ENCODE data around the gene GJA4.

DNA sequence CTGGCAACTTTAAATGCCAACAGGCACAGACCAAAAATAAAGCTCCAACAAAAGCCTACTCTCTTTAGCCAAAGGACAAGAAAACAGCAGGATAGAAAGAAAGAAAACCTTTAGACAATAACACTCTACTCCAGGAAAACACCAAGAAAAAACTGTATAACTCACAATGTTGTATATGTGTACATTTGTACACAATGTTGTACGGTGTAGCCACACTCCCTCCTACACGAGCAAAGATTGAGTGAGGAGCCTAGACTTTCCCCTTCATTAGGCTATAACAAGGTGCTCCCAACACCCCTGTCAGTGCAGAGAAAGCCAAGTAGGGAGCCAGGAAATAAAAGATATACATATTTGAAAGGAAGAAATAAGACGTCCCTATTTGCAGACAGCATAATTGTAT lies 24.0 kb downstream of the GJA4 start:
- TF ChIP-seq, protein P1, sequence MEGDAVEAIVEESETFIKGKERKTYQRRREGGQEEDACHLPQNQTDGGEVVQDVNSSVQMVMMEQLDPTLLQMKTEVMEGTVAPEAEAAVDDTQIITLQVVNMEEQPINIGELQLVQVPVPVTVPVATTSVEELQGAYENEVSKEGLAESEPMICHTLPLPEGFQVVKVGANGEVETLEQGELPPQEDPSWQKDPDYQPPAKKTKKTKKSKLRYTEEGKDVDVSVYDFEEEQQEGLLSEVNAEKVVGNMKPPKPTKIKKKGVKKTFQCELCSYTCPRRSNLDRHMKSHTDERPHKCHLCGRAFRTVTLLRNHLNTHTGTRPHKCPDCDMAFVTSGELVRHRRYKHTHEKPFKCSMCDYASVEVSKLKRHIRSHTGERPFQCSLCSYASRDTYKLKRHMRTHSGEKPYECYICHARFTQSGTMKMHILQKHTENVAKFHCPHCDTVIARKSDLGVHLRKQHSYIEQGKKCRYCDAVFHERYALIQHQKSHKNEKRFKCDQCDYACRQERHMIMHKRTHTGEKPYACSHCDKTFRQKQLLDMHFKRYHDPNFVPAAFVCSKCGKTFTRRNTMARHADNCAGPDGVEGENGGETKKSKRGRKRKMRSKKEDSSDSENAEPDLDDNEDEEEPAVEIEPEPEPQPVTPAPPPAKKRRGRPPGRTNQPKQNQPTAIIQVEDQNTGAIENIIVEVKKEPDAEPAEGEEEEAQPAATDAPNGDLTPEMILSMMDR (conservative IDR thresholded peaks at IDR 0.05): no peak
- TF ChIP-seq EZH2 (IDR thresholded peaks at IDR 0.05; ENCODE audit: low read depth): no peak
